ENCODE data around the gene PPP1R9A.

Gene PPP1R9A

GRCh38 chr7:95335093-95335492, 427.7 kb downstream of the PPP1R9A start:
- no peak for DNase-seq (ENCODE audit: low read depth)
- H3K4me3 ChIP-seq (ENCODE audit: low read depth, low read length) = no peak overlapping the region
- no peak for TF ChIP-seq CTCF (IDR thresholded peaks at IDR 0.05; ENCODE audit: insufficient read depth, low read depth, low read length, missing control alignments)

- H3K4me3 ChIP-seq (ENCODE audit: low read depth, low read length) = no peak overlapping the region
- no peak for DNase-seq (ENCODE audit: low read depth)
- TF ChIP-seq CTCF (IDR thresholded peaks at IDR 0.05; ENCODE audit: insufficient read depth, low read depth, low read length, missing control alignments) = no peak
Observed at GRCh38 chr7:95338832-95339231, 431.4 kb downstream of the PPP1R9A start.

- TF ChIP-seq CTCF (IDR thresholded peaks at IDR 0.05; ENCODE audit: insufficient read depth, low read depth, low read length, missing control alignments) = no peak
- no peak for DNase-seq (ENCODE audit: low read depth)
Observed at GRCh38 chr7:95340491-95340890, 433.1 kb downstream of the PPP1R9A start.

GRCh38 chr7:95342029-95342428, 434.6 kb downstream of the PPP1R9A start:
- no peak for TF ChIP-seq CTCF (IDR thresholded peaks at IDR 0.05; ENCODE audit: insufficient read depth, low read depth, low read length, missing control alignments)
- no peak overlapping the region for H3K4me3 ChIP-seq (ENCODE audit: low read depth, low read length)
- DNase-seq (ENCODE audit: low read depth) = no peak

More at GRCh38 chr7:95340491-95340890, 433.1 kb downstream of the PPP1R9A start:
- no peak overlapping the region for H3K4me3 ChIP-seq (ENCODE audit: low read depth, low read length)

GRCh38 chr7:95342642-95343307, 435.4 kb downstream of the PPP1R9A start:
- no peak for TF ChIP-seq CTCF (IDR thresholded peaks at IDR 0.05; ENCODE audit: insufficient read depth, low read depth, low read length, missing control alignments)

More at GRCh38 chr7:95342642-95343307, 435.4 kb downstream of the PPP1R9A start:
- H3K4me3 ChIP-seq (ENCODE audit: low read depth, low read length) = no peak overlapping the region
- no peak for DNase-seq (ENCODE audit: low read depth)

All from GM12865 (cell line).